H1 (cell line): ENCODE data around the gene RBAK. TPM values are rescaled to one million over a fixed set of nuclear protein-coding genes. Genes with fewer than 3 reads are reported as not detected.

Experiments
- CTCF ChIA-PET: fragments of 300-600 bp; sonication (Branson Sonifier 250); formaldehyde crosslinking; loops from one replicate; lab custom pipeline; 2021; ENCODE audit not compliant: partially characterized antibody; lab: Charles Lee
- POLR2A ChIA-PET: fragments of 300-600 bp; sonication (Branson Sonifier 250); formaldehyde crosslinking; loops from one replicate; lab custom pipeline; 2021; ENCODE audit warnings: inconsistent platforms; ENCODE audit not compliant: partially characterized antibody; lab: Charles Lee
- DNase-seq, 2 experiments: peaks; one replicate each; pipeline versions ENCODE4 v3.0.0 to v3.0.0-alpha.2; 2010 to 2022; ENCODE audit warnings: low spot score in 2 of 2, low read depth in 1 of 2, mixed read lengths in 1 of 2
- FAIRE-seq: peaks from 2 replicates; lab custom pipeline; 2011; peaks lifted over from hg19 to GRCh38; lab: Jason Lieb, UNC
- H2AFZ ChIP-seq: 2 replicates; pipeline ENCODE4 v1.8.1; 2012; ENCODE audit warnings: low read length, inconsistent platforms
- H2AK5ac ChIP-seq: 2 replicates; pipeline ENCODE4 v1.6.1; 2013; ENCODE audit warnings: low read depth, low read length
- H2BK120ac ChIP-seq: replicated peaks from 2 replicates; pipeline ENCODE3; 2013; ENCODE audit warnings: low read depth, low read length, inconsistent platforms
- H2BK12ac ChIP-seq: 2 replicates; pipeline ENCODE4 v1.6.1; 2013; ENCODE audit warnings: low read depth, low read length
- H2BK15ac ChIP-seq: 2 replicates; pipeline ENCODE4 v1.6.1; 2013; ENCODE audit warnings: low read length
- H2BK20ac ChIP-seq: 2 replicates; pipeline ENCODE4 v1.6.1; 2013; ENCODE audit warnings: low read length
- H2BK5ac ChIP-seq: 2 replicates; pipeline ENCODE4 v1.6.1; 2013; ENCODE audit warnings: low read depth, low read length
- H3K14ac ChIP-seq: 2 replicates; pipeline ENCODE4 v1.6.1; 2013; ENCODE audit warnings: inconsistent platforms; ENCODE audit not compliant: insufficient read length
- H3K18ac ChIP-seq: 2 replicates; pipeline ENCODE4 v1.6.1; 2013; ENCODE audit warnings: low read length; ENCODE audit errors: extremely low read depth
- H3K23ac ChIP-seq: 2 replicates; pipeline ENCODE4 v1.6.1; 2013; ENCODE audit warnings: inconsistent platforms; ENCODE audit not compliant: insufficient read length
- H3K23me2 ChIP-seq: 2 replicates; pipeline ENCODE4 v1.6.1; 2013; ENCODE audit warnings: low read depth, low read length
- H3K27ac ChIP-seq: 2 replicates; pipeline ENCODE4 v1.6.1; 2011; ENCODE audit warnings: low read depth, low read length, inconsistent platforms
- H3K27me3 ChIP-seq, 4 experiments: replicated peaks in 1 of 4; 1 replicate in 1 of 4; 2 replicates in 3 of 4; pipeline versions ENCODE4 v1.6.1 to v1.8.1; 2011 to 2013; ENCODE audit warnings: low read length in 3 of 4, mild to moderate bottlenecking in 3 of 4, inconsistent platforms in 2 of 4, mixed read lengths in 2 of 4, moderate library complexity in 1 of 4; ENCODE audit not compliant: control insufficient read depth in 3 of 4, insufficient read depth in 3 of 4; ENCODE audit errors: extremely low read depth in 1 of 4
- H3K36me3 ChIP-seq, 4 experiments: 2 replicates each; pipeline versions ENCODE4 v1.6.1 to v1.8.1; 2011 to 2013; ENCODE audit warnings: mild to moderate bottlenecking in 4 of 4, low read length in 3 of 4, moderate library complexity in 2 of 4, control low read depth in 1 of 4, inconsistent platforms in 1 of 4; ENCODE audit not compliant: insufficient read depth in 4 of 4, control insufficient read depth in 2 of 4
- H3K4ac ChIP-seq: replicated peaks from 2 replicates; pipeline ENCODE3; 2013; ENCODE audit warnings: low read length, low read depth, mixed read lengths, inconsistent platforms; ENCODE audit not compliant: insufficient read length
- H3K4me1 ChIP-seq, 4 experiments: replicated peaks in 1 of 4; 1 replicate in 1 of 4; 2 replicates in 3 of 4; pipeline versions ENCODE4 v1.6.1 to v1.8.1; 2011 to 2013; ENCODE audit warnings: low read length in 3 of 4, inconsistent platforms in 2 of 4, mixed read lengths in 1 of 4; ENCODE audit not compliant: insufficient read depth in 4 of 4, control insufficient read depth in 3 of 4
- H3K4me2 ChIP-seq, 2 experiments: 2 replicates each; pipeline versions ENCODE4 v1.6.1 to v1.8.1; 2011 to 2013; ENCODE audit warnings: low read depth in 2 of 2, low read length in 2 of 2, control low read depth in 1 of 2, inconsistent platforms in 1 of 2, mild to moderate bottlenecking in 1 of 2; ENCODE audit not compliant: insufficient read depth in 1 of 2
- H3K4me3 ChIP-seq, 4 experiments: fragments of 200-600, 300-600 bp in 1 of 4; sonication (generic), shearing (Covaris generic), sonication (Bioruptor Twin) in 1 of 4; 2 replicates each; pipeline versions ENCODE4 v1.5.1 to v1.8.1; 2011 to 2016; ENCODE audit warnings: low read length in 4 of 4, low read depth in 3 of 4, control low read depth in 2 of 4, inconsistent platforms in 2 of 4, mild to moderate bottlenecking in 2 of 4, mixed read lengths in 1 of 4, moderate library complexity in 1 of 4; ENCODE audit not compliant: insufficient read depth in 2 of 4; ENCODE audit errors: extremely low read depth in 1 of 4
- H3K56ac ChIP-seq: replicated peaks from 2 replicates; pipeline ENCODE3; 2013; ENCODE audit warnings: low read depth, mild to moderate bottlenecking, mixed read lengths, low read length, inconsistent platforms; ENCODE audit not compliant: insufficient read length
- H3K79me1 ChIP-seq: 2 replicates; pipeline ENCODE4 v1.6.1; 2013; ENCODE audit warnings: low read depth, low read length, control low read depth
- H3K79me2 ChIP-seq, 2 experiments: 2 replicates each; pipeline versions ENCODE4 v1.6.1 to v1.8.1; 2012 to 2013; ENCODE audit warnings: low read length in 2 of 2, mild to moderate bottlenecking in 2 of 2, inconsistent platforms in 1 of 2; ENCODE audit not compliant: insufficient read depth in 2 of 2, control insufficient read depth in 1 of 2
- H3K9ac ChIP-seq, 4 experiments: replicated peaks in 1 of 4; 1 replicate in 1 of 4; 2 replicates in 3 of 4; pipeline versions ENCODE4 v1.6.1 to v1.8.1; 2011 to 2013; ENCODE audit warnings: low read depth in 3 of 4, low read length in 3 of 4, control low read depth in 2 of 4, mild to moderate bottlenecking in 2 of 4, moderate library complexity in 2 of 4, inconsistent platforms in 1 of 4; ENCODE audit errors: extremely low read depth in 1 of 4
- H3K9me3 ChIP-seq, 2 experiments: 2 replicates each; pipeline versions ENCODE4 v1.6.1 to v1.8.1; 2012 to 2013; ENCODE audit warnings: mild to moderate bottlenecking in 2 of 2, moderate library complexity in 2 of 2, control low read depth in 1 of 2, inconsistent platforms in 1 of 2, low read depth in 1 of 2, low read length in 1 of 2, mixed read lengths in 1 of 2; ENCODE audit not compliant: insufficient read depth in 2 of 2
- H4K20me1 ChIP-seq, 2 experiments: replicated peaks in 1 of 2; 2 replicates each; pipeline versions ENCODE3 to v1.8.1; 2011 to 2013; ENCODE audit warnings: inconsistent platforms in 2 of 2, low read length in 2 of 2, mild to moderate bottlenecking in 1 of 2; ENCODE audit not compliant: insufficient read depth in 2 of 2, control insufficient read depth in 1 of 2
- H4K5ac ChIP-seq: 2 replicates; pipeline ENCODE4 v1.6.1; 2013; ENCODE audit warnings: low read length, low read depth, mixed read lengths, inconsistent platforms; ENCODE audit not compliant: insufficient read length
- H4K8ac ChIP-seq: 2 replicates; pipeline ENCODE4 v1.8.0; 2013; ENCODE audit warnings: mild to moderate bottlenecking, moderate library complexity, low read length, inconsistent platforms; ENCODE audit not compliant: insufficient read depth; ENCODE audit errors: extremely low read depth
- H4K91ac ChIP-seq: replicated peaks from 2 replicates; pipeline ENCODE3; 2013; ENCODE audit warnings: low read length, mixed read lengths, inconsistent platforms; ENCODE audit not compliant: insufficient read length
- ASH2L ChIP-seq: fragments of 200-600, 300-600 bp; sonication (generic); IDR thresholded peaks from one replicate; pipeline ENCODE4 v1.7.1; 2017; ENCODE audit warnings: low read length
- BRCA1 ChIP-seq: IDR thresholded peaks from 2 replicates; pipeline ENCODE4 v1.6.1; 2012; ENCODE audit warnings: low read depth, low read length, improper control_type of control experiment
- EGR1 ChIP-seq: IDR thresholded peaks from 2 replicates; pipeline ENCODE4 v1.6.1; 2011; ENCODE audit warnings: low read depth, low read length, borderline replicate concordance
- HDAC6 ChIP-seq: IDR thresholded peaks from one replicate; pipeline ENCODE4 v1.7.1; 2012; ENCODE audit warnings: low read depth, mild to moderate bottlenecking, inconsistent platforms, low read length, moderate library complexity
- KDM4A ChIP-seq: IDR thresholded peaks from one replicate; pipeline ENCODE4 v1.7.1; 2012; ENCODE audit warnings: low read depth, mild to moderate bottlenecking, moderate library complexity, low read length, inconsistent platforms; ENCODE audit not compliant: severe bottlenecking
- KDM5A ChIP-seq: fragments of 200-600 bp; IDR thresholded peaks from 2 replicates; pipeline ENCODE4 v1.7.1; 2012; ENCODE audit warnings: mild to moderate bottlenecking, low read length, inconsistent platforms, mixed read lengths
- POLR2A ChIP-seq, 2 experiments: IDR thresholded peaks; 1 replicate in 1 of 2; 2 replicates in 1 of 2; pipeline ENCODE4 v1.6.1; 2011; ENCODE audit warnings: low read depth in 2 of 2, low read length in 2 of 2, mild to moderate bottlenecking in 2 of 2; ENCODE audit errors: control extremely low read depth in 1 of 2
- POU5F1 ChIP-seq: IDR thresholded peaks from 2 replicates; pipeline ENCODE4 v1.6.1; 2011; ENCODE audit warnings: low read depth, mild to moderate bottlenecking, low read length, moderate library complexity
- RAD21 ChIP-seq, 2 experiments: IDR thresholded peaks in 1 of 2; conservative IDR thresholded peaks in 1 of 2; 2 replicates each; pipeline ENCODE4 v1.6.1; 2011; ENCODE audit warnings: low read depth in 2 of 2, low read length in 2 of 2, improper control_type of control experiment in 1 of 2, inconsistent platforms in 1 of 2, mild to moderate bottlenecking in 1 of 2, moderate library complexity in 1 of 2
- SIX5 ChIP-seq: IDR thresholded peaks from 2 replicates; pipeline ENCODE4 v1.6.1; 2011; ENCODE audit warnings: mild to moderate bottlenecking, low read depth, low read length
- WGBS, 2 experiments: shearing (Covaris generic) in 1 of 2; methylation state at CpG; one replicate each; pipeline versions ENCODE4 v1.1.6 to v1.1.7; 2013 to 2015; ENCODE audit warnings: low lambda C conversion rate in 2 of 2, mixed read lengths in 2 of 2, inconsistent platforms in 1 of 2, low coverage in 1 of 2, missing lambda C conversion rate in 1 of 2; ENCODE audit not compliant: insufficient replicate concordance in 2 of 2, insufficient coverage in 1 of 2, insufficient read length in 1 of 2; ENCODE audit errors: extremely low coverage in 1 of 2, missing lambda C conversion rate in 1 of 2; 5-methylcytosine and 5-hydroxymethylcytosine counted together
- polyA plus RNA-seq, 7 experiments: library from polyadenylated mRNA; depleted of rRNA in 3 of 7; stranded (reverse) in 5 of 7; unstranded in 2 of 7; fragments of >200 nt in 5 of 7; fragments of 200-250 nt in 2 of 7; gene quantifications; 1 replicate in 5 of 7; 2 replicates in 1 of 7; 4 replicates in 1 of 7; pipeline versions ENCODE4 v1.2.1 to v1.2.3, GENCODE V29; 2011 to 2013; ENCODE audit warnings: missing spikeins in 2 of 7, mixed read lengths in 2 of 7
- total RNA-seq: library from RNA; stranded (reverse); fragmentation: NEBNext Ultra II Directional; extraction: Animal tissue kit (Norgen Biotek cat#: 25700); gene quantifications from 2 replicates; pipeline ENCODE4 v1.2.1, GENCODE V29; 2021

The RBAK gene
- total and polyA plus RNA-seq, 2 of the 8 experiments (the other 6 are each of a cell fraction or from before 2014, with no cell fraction given): 1.9 to 18.2 TPM

- H2BK15ac ChIP-seq: no peak overlapping the region
- H3K4me3 ChIP-seq: no peak overlapping the region
- no peak overlapping the region for H4K5ac ChIP-seq
- DNase-seq (no peak), FAIRE-seq (no peak)
- H3K27ac ChIP-seq: no peak overlapping the region
- H4K91ac ChIP-seq: no peak overlapping the region
- no peaks in the 10 kb centered on the region for H3K27me3 ChIP-seq
- H3K9me3 ChIP-seq: no peaks in the 10 kb centered on the region; a peak in 1 of 4 replicates
- no peak overlapping the region for H3K4ac ChIP-seq
- ChIA-PET POLR2A (interaction anchor here (1.1 kb wide), 1 partner anchor 34 kb away, joined by 3 read pairs; no protein-coding TSS in a partner anchor), CTCF (interaction anchor here (1.6 kb wide), 1 partner anchor 212 kb away, joined by 6 read pairs; no protein-coding TSS in a partner anchor)
- 87% methylated on average over 9 of the region's 9 CpGs; no CpG with 5 or more reads in 1 of the 2 experiments for WGBS, 2 experiments
- H2AFZ ChIP-seq: no peak overlapping the region
- H3K79me2 ChIP-seq: no peaks in the 10 kb centered on the region
- H2AK5ac ChIP-seq: no peak overlapping the region
- no peaks in the 10 kb centered on the region for H3K36me3 ChIP-seq
- no peak overlapping the region for H4K8ac ChIP-seq
- H3K23ac ChIP-seq: no peak overlapping the region
- no peak overlapping the region for H3K14ac ChIP-seq
- no peak overlapping the region for H3K56ac ChIP-seq
- no peak overlapping the region for H2BK5ac ChIP-seq
- H3K18ac ChIP-seq: no peak overlapping the region
- H3K4me2 ChIP-seq: no peak overlapping the region
- H3K23me2 ChIP-seq: no peaks in the 10 kb centered on the region
- H3K4me1 ChIP-seq: no peaks in the 10 kb centered on the region
- H2BK12ac ChIP-seq: no peak overlapping the region
- no peak overlapping the region for H2BK120ac ChIP-seq
- H3K79me1 ChIP-seq: no peaks in the 10 kb centered on the region
- H4K20me1 ChIP-seq: no peaks in the 10 kb centered on the region
- no peak overlapping the region for H3K9ac ChIP-seq
- no peak overlapping the region for H2BK20ac ChIP-seq
- no peak for TF ChIP-seq HDAC6
- no peak for TF ChIP-seq KDM5A
- TF ChIP-seq BRCA1: no peak
- TF ChIP-seq RAD21 (IDR thresholded peaks at IDR 0.05 in 1 of 2, conservative IDR thresholded peaks at IDR 0.05 in 1 of 2; ENCODE audit: low read depth in 2 of 2, low read length in 2 of 2): no peak
- no peak for TF ChIP-seq POLR2A (IDR thresholded peaks at IDR 0.05; ENCODE audit: control extremely low read depth in 1 of 2, low read depth in 2 of 2, low read length in 2 of 2)
- TF ChIP-seq EGR1: no peak
- TF ChIP-seq KDM4A: no peak
- no peak for TF ChIP-seq POU5F1
- no peak for TF ChIP-seq ASH2L
- TF ChIP-seq SIX5: no peak
Observed at GRCh38 chr7:5035276-5035675, 10.4 kb upstream of the RBAK start.
